A549 treated with DMSO at 1 μM for 4 hours (cell line): Measurements from ENCODE around the gene SETBP1. TPM values are rescaled to one million over a fixed set of nuclear protein-coding genes. Genes with fewer than 3 reads are reported as not detected.

ENCODE experiments used
- total RNA-seq: library from RNA; stranded (reverse); fragments of 200-300 nt; extraction: Qiagen RNA extraction; gene quantifications from 5 replicates; pipeline ENCODE4 v1.2.3, GENCODE V29; 2022; ENCODE audit warnings: low read depth

Gene SETBP1
- 0.65 to 0.87 TPM (median 0.79 TPM) in 5 replicates for total RNA-seq

DNA sequence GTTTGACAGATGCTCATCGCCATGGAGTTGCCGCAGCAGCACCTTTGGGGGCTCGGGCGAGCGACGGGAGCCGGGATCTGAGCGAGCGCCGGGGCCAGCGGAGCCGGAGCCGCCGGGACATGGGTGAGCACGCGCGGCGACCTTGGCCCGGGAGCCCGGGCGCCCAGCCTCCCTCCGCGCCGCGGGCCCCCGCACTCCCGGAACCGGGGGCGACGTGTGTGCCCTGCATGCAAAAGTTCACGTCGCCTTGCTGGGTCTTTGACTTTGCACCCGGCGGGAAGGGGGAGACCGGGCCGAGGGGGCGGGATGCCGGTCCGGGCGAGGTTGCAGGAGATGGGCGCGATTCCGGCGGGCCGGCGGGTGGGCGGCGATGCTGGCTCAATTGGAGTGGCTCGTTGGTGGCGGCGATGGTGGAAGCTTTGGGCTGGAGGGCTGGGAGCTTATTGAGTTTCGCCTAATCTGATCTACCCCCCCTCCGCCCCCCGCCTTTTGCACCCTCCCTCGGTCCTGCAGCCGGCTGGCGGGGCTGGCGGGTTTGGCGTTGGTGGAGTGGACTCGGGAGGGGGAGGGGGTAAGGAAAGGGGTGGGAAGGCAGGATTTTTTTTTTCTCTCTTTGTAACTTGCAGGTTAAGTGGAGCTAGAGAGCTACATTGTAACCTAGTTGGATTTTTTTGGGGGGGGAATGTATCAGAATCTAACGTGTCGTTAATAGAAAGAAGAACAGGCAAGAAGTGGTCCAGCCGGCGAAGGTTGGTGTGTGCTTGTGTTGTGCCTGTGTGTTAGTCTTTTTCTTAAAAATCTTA, at the start of gene SETBP1:
TSS of gene SETBP1 (plus strand) at position 616 of the 803 bp plus-strand sequence. CDS start 20,459 bp downstream, outside the sequence.

